C1 segment of cervical spinal cord (tissue), 14 donors: ENCODE data around the gene PRPF40A.

ENCODE experiments used
- DNase-seq, 14 donors: peaks; one replicate each; lab custom pipeline; 2025; lab: John Stamatoyannopoulos, UW

The PRPF40A gene

DNA sequence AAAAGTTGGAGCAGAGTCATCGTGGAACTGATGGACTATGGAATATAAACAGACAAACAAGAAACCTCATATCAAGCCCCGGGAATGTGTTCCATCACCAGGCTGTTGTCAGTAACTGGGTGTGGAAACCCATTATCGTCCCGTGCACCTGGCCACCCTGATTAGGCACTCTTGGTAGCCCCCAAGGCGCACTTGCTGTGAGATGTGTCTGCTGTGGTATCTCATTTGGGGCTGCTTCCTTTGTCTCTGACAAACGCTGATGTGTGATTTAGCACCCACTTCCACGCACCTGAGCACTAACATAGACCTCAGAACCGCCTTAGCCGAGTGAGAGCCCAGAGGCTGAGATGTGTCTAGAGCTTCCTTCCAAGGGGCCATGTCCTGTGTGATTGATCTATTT lies 96.3 kb downstream of the PRPF40A start:
- DNase-seq = no peak

GRCh38 chr2:152620208-152620607 lies 97.1 kb downstream of the PRPF40A start:
- peak in 1 of 14 donors; percentile 22 for DNase-seq

DNA sequence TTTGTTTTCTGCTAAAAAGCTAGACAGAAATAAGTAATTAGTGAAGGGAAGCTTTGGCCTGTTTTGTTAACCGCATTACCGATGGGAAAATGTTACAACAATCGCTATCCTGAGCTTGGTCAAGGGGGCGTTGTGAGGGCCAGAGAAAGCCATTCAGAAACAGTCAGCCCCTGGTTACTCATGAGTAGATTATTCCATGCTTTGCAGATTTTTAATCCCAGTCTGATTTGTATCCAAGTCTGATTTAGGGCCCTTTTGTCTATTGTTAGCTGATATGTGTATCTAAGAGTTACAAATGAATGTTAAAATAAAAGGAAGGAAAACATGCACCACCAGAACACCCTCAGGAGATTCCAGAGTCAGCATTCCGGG lies 99.1 kb downstream of the PRPF40A start:
- no peak for DNase-seq

- no peak for DNase-seq
Measured at GRCh38 chr2:152617456-152618192, 99.6 kb downstream of the PRPF40A start.

DNA sequence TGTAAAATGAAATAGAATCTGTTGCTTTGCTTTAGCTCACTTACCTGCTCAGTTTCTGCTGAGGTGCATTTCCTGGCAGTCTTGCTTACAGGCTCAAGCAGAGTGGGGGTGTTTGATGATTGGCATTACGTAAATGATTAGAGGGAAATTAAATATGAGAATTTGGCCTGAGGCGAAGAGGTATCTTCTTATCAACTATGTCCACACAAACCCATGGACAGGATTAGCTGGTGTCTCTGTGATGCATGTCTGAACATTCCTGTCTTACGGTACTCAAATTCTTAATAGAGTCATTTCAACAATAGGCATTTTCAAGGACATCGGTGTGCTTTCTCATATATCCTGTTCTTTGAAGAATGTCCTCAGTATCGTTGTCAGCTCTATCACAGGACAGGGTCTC lies 102.1 kb downstream of the PRPF40A start:
- DNase-seq = no peak

GRCh38 chr2:152613235-152613634 lies 104.0 kb downstream of the PRPF40A start:
- no peak for DNase-seq

DNA sequence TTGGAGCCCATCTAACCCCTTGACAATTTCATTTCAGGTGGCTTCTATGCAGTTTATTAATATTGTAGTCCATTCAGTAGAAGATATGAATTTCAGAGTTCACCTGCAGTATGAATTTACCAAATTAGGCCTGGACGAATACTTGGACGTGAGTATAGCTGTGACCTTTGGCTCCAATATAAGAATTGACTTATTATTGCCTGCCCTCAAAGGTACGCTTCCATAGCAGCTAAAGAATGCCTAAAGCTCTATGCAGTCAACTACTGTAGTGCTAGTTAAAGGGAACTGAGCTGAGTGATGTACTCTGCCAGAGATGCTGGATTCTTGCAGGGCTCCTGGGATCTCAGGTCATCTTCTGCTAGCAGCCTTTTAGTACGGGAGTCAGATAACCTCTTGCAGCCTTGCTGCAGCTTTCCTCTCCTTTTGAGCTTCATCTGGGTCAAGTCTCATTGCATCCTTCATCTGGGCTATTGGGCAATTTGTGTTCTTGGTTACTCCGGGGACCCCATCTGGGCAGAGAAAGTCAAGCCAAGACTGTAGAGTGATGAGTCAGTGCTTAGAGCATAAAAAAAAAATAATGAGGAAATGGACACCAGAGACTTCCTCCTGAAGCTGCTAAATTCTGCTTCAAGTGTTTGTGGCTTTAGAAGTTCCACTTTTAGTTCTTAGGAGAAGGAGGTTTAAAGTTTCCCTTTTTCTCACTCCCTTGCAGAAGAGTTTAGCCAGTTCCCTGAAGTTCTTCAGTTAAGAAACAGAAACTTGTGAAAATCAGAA lies 105.6 kb downstream of the PRPF40A start:
- DNase-seq = peak in 7 of 14 donors; percentile 11 to 37 (median 26)

DNA sequence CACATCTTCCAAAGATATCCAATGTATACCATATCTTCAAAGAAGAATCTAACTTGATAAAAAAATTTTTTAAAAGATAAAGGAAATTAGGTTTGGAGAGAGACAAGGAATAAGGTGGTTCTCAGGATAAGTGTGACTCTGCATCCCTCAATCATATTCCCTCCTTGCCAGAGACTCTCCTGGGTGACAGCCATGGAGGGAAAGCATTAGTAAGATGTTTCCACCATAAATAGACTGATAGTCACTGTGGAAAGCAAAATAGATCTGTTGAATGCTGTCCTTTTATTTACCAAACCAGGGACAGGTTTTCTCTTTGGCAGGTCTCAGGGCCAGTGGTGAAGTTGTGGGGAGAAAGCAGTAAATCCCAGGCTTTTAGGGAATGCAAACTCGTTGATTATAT lies 107.6 kb downstream of the PRPF40A start:
- no peak for DNase-seq

- DNase-seq = no peak
Measured at GRCh38 chr2:152609154-152609553, 108.1 kb downstream of the PRPF40A start.

DNA sequence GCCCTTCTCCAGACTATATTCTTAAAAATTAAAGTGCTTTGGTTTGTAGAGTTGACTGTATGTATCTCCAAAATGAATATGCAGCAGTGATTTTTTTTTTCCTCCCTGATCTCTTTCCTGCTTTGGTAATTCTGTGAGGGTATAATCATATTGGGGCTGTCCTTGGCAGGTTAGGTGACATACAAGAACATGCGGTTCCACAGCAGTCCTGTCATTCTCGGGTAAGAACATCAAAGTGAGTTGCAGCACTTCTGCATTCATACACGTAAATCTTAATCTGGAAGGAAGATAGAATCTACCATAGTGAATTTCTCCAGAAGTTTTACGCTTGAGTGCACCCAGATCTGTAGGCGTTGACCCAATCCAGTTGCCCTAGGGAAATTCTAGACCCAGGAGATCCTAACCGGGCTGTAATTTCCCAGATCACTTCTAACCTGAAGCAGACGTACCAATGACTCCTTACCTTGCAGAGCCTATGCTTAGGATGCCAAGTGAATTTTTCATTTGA lies 109.4 kb downstream of the PRPF40A start:
- no peak for DNase-seq

DNA sequence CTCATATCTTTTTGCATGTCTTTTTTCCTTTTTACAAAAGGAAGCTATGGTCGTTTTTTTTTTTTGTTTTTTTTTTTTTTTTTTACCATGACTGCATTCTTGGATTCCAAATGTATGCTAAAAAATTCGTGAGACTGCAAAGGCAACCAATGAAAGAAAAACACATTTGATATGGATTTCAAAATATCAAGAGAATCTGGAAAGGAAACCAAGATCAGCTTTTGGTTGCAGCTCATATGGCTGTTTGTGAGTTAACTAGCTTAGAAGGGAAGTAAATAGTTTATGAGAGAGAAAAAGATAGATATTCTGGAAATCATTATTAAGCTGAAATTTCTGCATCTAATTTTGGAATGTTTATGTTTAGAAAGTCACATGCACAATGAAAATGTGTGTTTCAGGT lies 110.3 kb downstream of the PRPF40A start:
- DNase-seq = no peak

DNA sequence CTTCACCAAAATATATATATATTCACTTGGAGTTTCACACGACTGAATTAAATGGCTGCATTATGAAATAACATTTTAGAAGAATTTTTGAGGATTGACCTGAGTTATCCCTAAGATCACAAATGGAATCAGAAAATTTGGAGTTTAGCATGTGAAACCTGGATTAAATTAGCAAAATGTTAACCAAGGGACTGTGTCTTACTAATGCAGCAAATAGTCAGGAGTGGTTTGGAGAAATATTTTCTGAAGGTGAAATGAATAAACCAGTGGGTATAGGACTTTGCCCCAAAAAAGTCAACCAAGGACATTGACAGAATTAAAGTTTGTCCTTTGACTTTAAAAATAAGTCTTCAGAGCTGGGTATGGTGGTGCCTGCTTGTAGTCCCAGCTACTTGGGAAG lies 111.2 kb downstream of the PRPF40A start:
- no peak for DNase-seq

DNA sequence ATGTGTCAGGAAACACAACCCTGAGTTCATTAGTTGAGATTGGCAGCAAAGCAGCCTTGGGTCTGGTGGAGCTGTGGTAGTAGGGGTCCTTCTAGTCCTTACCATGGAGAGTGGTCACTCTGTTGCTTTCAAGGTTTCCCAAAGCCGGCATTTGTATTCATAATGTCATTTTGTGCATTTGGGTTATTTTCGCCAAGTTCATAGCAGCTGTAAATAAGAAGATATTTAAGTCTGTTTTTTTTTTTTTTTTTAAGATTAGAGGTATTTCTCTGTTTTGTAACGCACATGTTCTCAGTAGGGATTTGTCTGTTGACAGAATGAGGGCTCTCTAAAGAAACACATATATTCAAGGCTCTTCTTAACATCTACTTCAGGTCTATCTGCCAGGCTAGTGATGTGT lies 114.1 kb downstream of the PRPF40A start:
- DNase-seq = no peak

DNA sequence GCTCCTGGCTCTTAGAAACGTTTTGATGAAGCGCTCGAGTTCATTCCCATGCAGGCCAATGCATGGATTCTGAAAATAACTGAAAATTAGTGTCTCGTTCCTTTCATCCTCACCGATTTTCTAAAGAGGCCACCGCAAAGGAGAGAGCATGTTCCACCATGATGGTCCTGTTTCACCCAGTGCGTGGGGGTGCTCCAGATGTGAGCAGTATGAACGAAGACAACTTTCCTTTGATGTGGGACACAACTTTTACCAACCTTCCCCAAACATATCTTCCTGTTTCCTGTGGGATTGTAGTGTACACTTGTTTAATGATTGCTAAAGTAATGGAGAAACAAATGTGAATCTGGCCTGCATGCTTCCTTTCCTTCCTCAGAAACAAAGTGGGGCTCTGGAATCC lies 114.5 kb downstream of the PRPF40A start:
- DNase-seq = no peak
